Measurements from ENCODE around the gene MAP2K5. TPM values are rescaled to one million over a fixed set of nuclear protein-coding genes. Genes with fewer than 3 reads are reported as not detected.

MAP2K5 gene
- total RNA-seq, 6 experiments from 2014 or later: 5.0 to 11.6 (median 8.8) TPM

- H3K4me1 ChIP-seq: no peaks in the 10 kb centered on the region
- ATAC-seq: no peak
- no peak for DNase-seq
- H3K27ac ChIP-seq: no peak overlapping the region
- TF ChIP-seq POLR2A (IDR thresholded peaks at IDR 0.05) (no peak), CTCF (IDR thresholded peaks at IDR 0.05) (no peak)
- H3K36me3 ChIP-seq: peaks cover 0 to 3% (median 0%) of the 10 kb centered on the region in 4 donors
- H3K9me3 ChIP-seq: no peaks in the 10 kb centered on the region
- intact Hi-C loops (cut with DNase I): no loop called here
- no peaks in the 10 kb centered on the region for H3K27me3 ChIP-seq
- WGBS (ENCODE audit: insufficient coverage, low coverage, low lambda C conversion rate, missing lambda C conversion rate): 90% methylated on average over 1 of the region's 1 CpG
- no peak overlapping the region for H3K4me3 ChIP-seq
Observed at GRCh38 chr15:67559158-67559557, 16.7 kb downstream of the MAP2K5 start.

GRCh38 chr15:67559576-67559975 is 17.1 kb downstream of the MAP2K5 start:
- DNase-seq: no peak
- peaks cover 0 to 3% (median 0%) of the 10 kb centered on the region in 4 donors for H3K36me3 ChIP-seq
- H3K27ac ChIP-seq: no peak overlapping the region
- intact Hi-C loops (cut with DNase I): no loop called here
- TF ChIP-seq POLR2A (IDR thresholded peaks at IDR 0.05) (no peak), CTCF (IDR thresholded peaks at IDR 0.05) (no peak)
- H3K9me3 ChIP-seq: no peaks in the 10 kb centered on the region
- no peaks in the 10 kb centered on the region for H3K4me1 ChIP-seq
- no peak overlapping the region for H3K4me3 ChIP-seq
- WGBS (ENCODE audit: insufficient coverage, low coverage, low lambda C conversion rate, missing lambda C conversion rate): 94% methylated on average over 2 of the region's 2 CpGs
- no peaks in the 10 kb centered on the region for H3K27me3 ChIP-seq
- ATAC-seq: no peak

GRCh38 chr15:67560320-67560719 is 17.8 kb downstream of the MAP2K5 start:
- ATAC-seq (no peak), DNase-seq (no peak)
- intact Hi-C loops (cut with DNase I): no loop called here
- no peak overlapping the region for H3K4me3 ChIP-seq
- H3K9me3 ChIP-seq: no peaks in the 10 kb centered on the region
- H3K27me3 ChIP-seq: no peaks in the 10 kb centered on the region
- no peak overlapping the region for H3K27ac ChIP-seq
- no peaks in the 10 kb centered on the region for H3K4me1 ChIP-seq
- WGBS (ENCODE audit: insufficient coverage, low coverage, low lambda C conversion rate, missing lambda C conversion rate): 82% methylated on average over 1 of the region's 1 CpG
- no peaks in the 10 kb centered on the region for H3K36me3 ChIP-seq
- TF ChIP-seq CTCF (IDR thresholded peaks at IDR 0.05): no peak
- TF ChIP-seq POLR2A (IDR thresholded peaks at IDR 0.05): no peak

- H3K27ac ChIP-seq: no peak overlapping the region
- H3K36me3 ChIP-seq: no peaks in the 10 kb centered on the region
- intact Hi-C loops (cut with DNase I): no loop called here
- TF ChIP-seq POLR2A (IDR thresholded peaks at IDR 0.05) (no peak), CTCF (IDR thresholded peaks at IDR 0.05) (no peak)
- H3K9me3 ChIP-seq: no peaks in the 10 kb centered on the region
- H3K27me3 ChIP-seq: no peaks in the 10 kb centered on the region
- no peak overlapping the region for H3K4me3 ChIP-seq
- ATAC-seq (no peak), DNase-seq (no peak)
- no peaks in the 10 kb centered on the region for H3K4me1 ChIP-seq
- WGBS (ENCODE audit: insufficient coverage, low coverage, low lambda C conversion rate, missing lambda C conversion rate): 94% methylated on average over 5 of the region's 5 CpGs
Observed at GRCh38 chr15:67563092-67563491, 20.6 kb downstream of the MAP2K5 start.

All from right lobe of liver (tissue), 6 donors.